OCI-LY1 (cell line): Measurements from ENCODE around the gene GPLD1.

ENCODE experiments used
- CTCF ChIP-seq: fragments of 200-600 bp; sonication (generic), shearing (Covaris generic); IDR thresholded peaks from 2 replicates; pipeline ENCODE4 v1.5.1; 2017; ENCODE audit warnings: mild to moderate bottlenecking, antibody characterized with exemption, low read length, moderate library complexity, mixed read lengths
- EZH2 ChIP-seq: fragments of 200-600 bp; sonication (generic), shearing (Covaris generic); IDR thresholded peaks from 2 replicates; pipeline ENCODE4 v1.8.0; 2017; ENCODE audit warnings: borderline replicate concordance, mixed run types, mild to moderate bottlenecking, antibody characterized with exemption, low read length, moderate library complexity, mixed read lengths

GRCh38 chr6:24524329-24524728, 35.0 kb upstream of the GPLD1 start:
- TF ChIP-seq CTCF (no peak), EZH2 (no peak)
